Smooth muscle cell of the umbilical artery (primary cell): ENCODE data around the gene KRTAP2-4. TPM values are rescaled to one million over a fixed set of nuclear protein-coding genes. Genes with fewer than 3 reads are reported as not detected.

Experiments used
- total RNA-seq: library from RNA; depleted of rRNA; stranded (reverse); fragments of >200 nt; gene quantifications from 2 replicates; pipeline ENCODE4 v1.2.3, GENCODE V29; 2014

KRTAP2-4 gene, protein sequence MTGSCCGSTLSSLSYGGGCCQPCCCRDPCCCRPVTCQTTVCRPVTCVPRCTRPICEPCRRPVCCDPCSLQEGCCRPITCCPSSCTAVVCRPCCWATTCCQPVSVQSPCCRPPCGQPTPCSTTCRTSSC
- not detected in 2 replicates for total RNA-seq

DNA sequence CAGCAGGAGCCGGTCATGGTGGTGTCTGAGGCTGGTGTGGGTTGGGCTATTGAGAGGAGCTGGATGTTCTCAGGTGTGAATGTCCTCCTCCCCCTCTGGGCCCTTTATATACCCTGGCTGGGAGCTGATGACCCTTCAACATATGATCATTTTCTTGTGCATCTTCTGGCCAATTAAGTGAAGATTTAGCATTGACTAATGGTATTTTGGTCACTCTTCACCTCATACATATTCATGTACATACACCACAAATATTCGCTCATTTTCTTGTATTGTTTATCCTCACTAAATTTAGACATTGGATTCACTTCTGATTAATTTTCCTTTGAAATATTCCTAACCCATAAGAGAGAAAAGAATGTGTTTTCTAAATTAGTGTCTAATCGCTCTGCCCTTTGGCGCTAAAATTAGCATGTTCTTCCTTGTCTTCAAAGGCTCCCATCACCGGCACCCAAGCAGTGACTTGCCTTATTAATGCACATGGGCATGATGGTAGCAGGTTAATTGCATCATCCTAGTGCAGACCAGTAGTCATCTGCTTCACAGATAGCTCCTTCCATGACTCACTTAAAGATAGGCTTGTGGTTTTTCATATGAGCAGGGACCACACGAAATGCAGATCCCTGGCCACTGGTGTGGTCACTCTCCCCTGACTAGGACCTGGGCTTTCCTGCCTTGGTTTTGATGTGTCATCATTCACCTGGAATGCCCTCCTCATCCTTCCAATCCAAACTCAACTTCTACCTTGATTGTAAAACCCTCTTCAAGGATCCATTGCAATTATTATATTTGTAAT is at the start of gene KRTAP2-4:
TSS of gene KRTAP2-4 (minus strand) at position 51 of the 796 bp plus-strand sequence. CDS start at position 17, 34 bp downstream.

DNA sequence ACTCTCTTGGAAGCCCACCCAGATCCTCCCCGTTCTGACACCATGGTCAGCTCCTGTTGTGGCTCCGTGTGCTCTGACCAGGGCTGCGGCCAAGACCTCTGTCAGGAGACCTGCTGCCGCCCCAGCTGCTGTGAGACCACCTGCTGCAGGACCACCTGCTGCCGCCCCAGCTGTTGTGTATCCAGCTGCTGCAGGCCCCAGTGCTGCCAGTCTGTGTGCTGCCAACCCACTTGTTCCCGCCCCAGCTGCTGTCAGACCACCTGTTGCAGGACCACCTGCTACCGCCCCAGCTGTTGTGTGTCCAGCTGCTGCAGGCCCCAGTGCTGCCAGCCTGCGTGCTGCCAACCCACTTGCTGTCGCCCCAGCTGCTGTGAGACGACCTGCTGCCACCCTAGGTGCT is 39.7 kb upstream of the KRTAP2-4 start, which contains the start of gene KRTAP4-9:
TSS of gene KRTAP4-9 (plus strand) at position 43 of the 400 bp plus-strand sequence. CDS start at position 43, 0 bp downstream.

DNA sequence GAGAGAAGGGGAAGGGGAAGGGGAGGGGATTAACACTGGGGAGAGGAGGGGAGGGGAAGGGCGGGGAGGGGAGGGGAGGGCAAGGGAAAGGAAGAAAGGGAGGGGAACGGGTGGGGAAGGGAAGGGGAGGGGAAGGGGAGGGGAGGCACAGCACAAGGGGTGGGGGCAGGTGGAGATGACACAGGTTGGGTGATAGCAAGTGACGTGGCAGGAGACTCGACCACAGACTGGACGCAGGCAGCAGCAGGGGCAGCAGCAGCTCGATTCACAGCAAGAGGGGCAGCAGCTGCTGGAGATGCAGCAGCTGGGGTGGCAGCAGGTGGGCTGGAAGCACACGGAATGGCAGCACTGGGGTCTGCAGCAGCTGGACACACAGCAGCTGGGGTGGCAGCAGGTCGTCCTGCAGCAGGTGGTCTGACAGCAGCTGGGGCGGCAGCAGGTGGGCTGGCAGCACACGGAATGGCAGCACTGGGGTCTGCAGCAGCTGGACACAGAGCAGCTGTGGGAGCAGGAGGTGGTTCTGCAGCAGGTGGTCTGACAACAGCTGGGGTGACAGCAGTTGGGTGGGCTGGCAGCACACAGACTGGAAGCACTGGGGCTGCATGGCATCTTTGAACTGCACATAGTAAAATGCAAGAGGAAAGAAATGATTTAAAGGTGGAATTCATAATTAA is 36.0 kb upstream of the KRTAP2-4 start, which contains the start of gene KRTAP4-16:
TSS of gene KRTAP4-16 (minus strand) at position 624 of the 674 bp plus-strand sequence. CDS start at position 624, 0 bp downstream.

DNA sequence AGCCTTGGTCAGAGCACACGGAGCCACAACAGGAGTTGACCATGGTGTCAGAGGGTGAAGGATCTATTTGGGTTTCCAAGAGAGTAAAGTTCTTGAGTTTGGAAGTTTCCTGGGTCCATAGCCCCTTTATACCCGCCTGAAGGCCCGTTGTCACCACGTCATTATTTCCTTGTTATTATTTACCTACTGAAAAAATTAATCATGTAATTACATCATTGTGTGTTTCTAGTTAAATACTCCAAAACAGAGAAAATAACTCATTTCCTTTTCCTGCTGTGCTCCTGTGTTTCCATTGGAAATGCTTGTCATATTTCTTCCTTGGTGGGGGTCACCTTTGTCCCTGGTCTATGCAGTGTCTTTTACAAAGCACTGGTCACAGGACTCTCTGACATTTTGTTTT is 32.4 kb upstream of the KRTAP2-4 start, which contains the start of gene KRTAP4-8:
TSS of gene KRTAP4-8 (minus strand) at position 101 of the 400 bp plus-strand sequence. CDS start at position 43, 58 bp downstream.

DNA sequence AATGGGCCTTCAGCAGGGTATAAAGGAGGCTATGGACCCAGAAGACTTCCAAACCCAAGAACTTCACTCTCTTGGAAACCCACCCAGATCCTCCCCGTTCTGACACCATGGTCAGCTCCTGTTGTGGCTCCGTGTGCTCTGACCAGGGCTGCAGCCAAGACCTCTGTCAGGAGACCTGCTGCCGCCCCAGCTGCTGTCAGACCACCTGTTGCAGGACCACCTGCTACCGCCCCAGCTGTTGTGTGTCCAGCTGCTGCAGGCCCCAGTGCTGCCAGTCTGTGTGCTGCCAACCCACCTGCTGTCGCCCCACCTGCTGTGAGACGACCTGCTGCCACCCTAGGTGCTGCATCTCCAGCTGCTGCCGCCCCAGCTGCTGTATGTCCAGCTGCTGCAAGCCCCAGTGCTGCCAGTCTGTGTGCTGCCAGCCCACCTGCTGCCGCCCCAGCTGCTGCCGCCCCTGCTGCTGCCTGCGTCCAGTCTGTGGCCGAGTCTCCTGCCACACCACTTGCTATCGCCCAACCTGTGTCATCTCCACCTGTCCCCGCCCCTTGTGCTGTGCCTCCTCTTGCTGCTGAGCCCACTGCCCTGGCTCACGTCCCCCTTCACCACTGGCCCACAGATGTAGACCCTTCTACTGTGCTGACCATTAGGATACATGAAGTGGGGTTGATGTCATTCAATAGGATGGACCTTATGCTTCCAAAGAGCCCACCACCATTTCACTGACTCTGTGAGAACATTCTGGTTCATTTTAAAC is 18.6 kb upstream of the KRTAP2-4 start, which contains the start of gene KRTAP4-7:
TSS of gene KRTAP4-7 (plus strand) at position 51 of the 757 bp plus-strand sequence. CDS start at position 108, 57 bp downstream.

DNA sequence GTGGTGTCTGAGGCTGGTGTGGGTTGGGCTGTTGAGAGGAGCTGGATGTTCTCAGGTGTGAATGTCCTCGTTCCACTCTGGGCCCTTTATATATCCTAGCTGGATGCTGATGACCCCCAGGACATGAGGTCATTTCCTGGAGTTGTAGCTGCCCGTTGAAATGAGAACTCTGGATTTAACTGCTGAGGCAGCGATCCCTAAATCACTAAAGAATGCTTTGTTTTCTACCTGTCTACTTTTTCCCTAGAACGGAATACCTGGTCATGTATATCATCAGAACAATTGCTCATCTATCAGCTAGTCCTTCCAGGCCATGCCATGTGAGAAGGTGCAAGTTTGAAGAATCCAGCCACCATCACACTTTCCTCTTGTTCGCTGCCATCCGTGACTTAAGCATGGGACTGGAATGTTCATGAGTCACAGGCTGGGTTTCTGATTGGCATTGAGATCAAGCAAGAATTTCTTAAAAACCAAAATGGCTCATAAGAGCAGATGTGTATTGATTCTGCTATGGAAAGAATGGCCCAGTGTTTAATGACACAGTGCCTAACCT is 5.6 kb downstream of the KRTAP2-4 start, which contains the start of gene KRTAP2-3:
TSS of gene KRTAP2-3 (minus strand) at position 63 of the 553 bp plus-strand sequence. CDS start 64 bp downstream, outside the sequence.

DNA sequence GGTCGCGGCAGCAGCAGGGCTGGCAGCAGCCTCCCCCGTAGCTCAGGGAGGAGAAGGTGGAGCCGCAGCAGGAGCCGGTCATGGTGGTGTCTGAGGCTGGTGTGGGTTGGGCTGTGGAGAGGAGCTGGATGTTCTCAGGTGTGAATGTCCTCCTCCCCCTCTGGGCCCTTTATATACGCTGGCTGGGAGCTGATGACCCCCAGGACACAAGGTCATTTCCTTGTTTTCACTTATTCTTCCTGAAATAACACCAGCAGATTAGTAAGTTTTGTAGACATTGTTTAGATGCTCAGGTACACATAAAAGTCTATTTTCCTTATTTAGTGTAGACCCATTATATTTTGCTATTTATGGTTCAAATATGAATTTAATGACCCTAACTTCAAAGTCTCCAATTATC is 10.5 kb downstream of the KRTAP2-4 start, which contains the start of gene KRTAP2-2:
TSS of gene KRTAP2-2 (minus strand) at position 101 of the 400 bp plus-strand sequence. CDS start at position 82, 19 bp downstream.

DNA sequence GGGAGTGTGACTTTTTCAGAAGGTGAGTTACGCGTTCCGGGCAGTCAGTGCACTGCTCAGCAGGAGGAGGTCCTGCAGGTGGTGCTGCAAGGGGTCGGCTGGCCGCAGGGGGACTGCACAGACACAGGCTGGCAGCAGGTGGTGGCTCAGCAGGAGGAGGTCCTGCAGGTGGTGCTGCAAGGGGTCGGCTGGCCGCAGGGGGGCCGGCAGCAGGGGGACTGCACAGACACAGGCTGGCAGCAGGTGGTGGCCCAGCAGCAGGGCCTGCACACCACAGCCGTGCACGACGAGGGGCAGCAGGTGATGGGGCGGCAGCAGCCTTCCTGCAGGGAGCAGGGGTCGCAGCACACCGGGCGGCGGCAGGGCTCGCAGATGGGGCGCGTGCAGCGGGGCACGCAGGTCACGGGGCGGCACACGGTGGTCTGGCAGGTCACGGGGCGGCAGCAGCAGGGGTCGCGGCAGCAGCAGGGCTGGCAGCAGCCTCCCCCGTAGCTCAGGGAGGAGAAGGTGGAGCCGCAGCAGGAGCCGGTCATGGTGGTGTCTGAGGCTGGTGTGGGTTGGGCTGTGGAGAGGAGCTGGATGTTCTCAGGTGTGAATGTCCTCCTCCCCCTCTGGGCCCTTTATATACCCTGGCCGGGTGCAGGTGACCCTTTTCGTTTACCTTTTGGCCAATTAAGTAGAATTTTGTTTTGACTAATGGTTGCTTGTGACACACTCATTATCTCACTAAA is 18.8 kb downstream of the KRTAP2-4 start, which contains the start of gene KRTAP2-1:
TSS of gene KRTAP2-1 (minus strand) at position 582 of the 731 bp plus-strand sequence. CDS start at position 533, 49 bp downstream.

DNA sequence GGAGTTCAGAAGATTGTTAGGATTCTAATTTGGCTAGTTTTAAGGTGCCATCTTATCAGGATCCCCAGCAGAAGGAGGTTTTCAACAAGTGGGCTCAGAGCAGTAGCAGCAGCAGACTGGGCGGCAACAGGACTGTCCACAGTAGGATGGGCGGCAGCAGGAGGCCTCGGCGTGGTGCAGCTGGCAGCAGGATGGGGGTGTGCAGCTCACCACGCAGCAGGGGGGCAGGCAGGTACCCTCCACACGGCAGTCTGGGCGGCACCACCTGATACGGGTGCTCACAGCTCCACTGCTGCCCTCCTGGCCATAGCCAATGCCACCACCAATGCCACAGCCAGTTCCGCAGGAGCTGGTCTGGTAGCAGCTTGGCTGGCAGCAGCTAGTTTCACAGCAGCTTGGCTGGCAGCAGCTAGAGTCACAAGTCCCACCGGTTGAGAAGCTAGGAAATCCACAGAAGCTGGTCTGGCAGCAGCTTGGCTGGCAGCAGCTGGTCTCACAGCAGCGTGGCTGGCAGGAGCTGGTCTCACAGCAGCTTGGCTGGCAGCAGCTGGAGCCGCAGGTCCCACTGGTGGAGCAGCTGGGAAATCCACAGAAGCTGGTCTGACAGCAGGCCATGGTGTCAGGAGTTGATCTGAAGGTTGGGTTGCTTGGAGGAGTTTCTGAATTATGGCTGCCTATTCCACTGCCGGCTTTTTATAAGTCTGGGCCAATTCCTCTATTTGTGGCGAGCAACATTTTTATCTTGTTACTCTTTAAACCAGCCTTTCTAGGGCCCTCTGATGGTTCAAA is 24.7 kb downstream of the KRTAP2-4 start, which contains the start of gene KRTAP1-1:
TSS of gene KRTAP1-1 (minus strand) at position 668 of the 789 bp plus-strand sequence. CDS start at position 615, 53 bp downstream.

DNA sequence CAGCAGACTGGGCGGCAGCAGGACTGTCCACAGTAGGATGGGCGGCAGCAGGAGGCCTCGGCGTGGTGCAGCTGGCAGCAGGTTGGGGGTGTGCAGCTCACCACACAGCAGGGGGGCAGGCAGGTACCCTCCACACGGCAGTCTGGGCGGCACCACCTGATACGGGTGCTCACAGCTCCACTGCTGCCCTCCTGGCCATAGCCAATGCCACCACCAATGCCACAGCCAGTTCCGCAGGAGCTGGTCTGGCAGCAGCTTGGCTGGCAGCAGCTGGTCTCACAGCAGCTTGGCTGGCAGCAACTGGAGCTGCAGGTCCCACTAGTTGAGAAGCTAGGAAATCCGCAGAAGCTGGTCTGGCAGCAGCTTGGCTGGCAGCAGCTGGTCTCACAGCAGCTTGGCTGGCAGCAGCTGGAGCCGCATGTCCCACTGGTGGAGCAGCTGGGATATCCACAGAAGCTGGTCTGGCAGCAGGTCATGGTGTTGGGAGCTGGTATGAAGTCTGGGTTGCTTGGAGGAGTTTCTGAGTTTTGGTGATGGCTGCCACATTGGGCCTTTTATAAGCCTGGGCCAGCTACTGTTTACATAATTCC is 31.2 kb downstream of the KRTAP2-4 start, which contains the start of gene KRTAP1-3:
TSS of gene KRTAP1-3 (minus strand) at position 529 of the 590 bp plus-strand sequence. CDS start at position 476, 53 bp downstream.

DNA sequence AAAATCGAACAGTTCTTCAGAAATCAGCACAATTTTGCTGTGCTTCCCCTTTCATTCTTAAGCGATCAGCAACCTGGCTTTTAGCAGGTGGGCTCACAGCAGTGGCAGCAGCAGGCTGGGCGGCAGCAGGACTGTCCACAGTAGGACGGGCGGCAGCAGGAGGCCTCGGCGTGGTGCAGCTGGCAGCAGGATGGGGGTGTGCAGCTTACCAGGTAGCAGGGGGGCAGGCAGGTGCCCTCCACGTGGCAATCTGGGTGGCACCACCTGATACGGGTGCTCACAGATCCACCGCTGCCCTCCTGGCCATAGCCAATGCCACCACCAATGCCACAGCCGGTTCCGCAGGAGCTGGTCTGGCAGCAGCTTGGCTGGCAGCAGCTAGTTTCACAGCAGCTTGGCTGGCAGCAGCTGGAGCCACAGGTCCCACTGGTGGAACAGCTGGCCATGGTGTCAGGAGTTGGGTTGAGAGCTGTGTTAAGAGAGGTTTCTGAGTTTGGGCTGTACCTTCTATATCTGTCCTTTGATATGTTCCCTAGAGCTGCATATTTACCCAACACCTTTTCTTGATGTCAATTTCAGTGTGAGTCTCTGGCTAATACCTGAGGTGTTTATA is 35.9 kb downstream of the KRTAP2-4 start, which contains the start of gene KRTAP1-4:
TSS of gene KRTAP1-4 (minus strand) at position 563 of the 613 bp plus-strand sequence. CDS start at position 446, 117 bp downstream.

DNA sequence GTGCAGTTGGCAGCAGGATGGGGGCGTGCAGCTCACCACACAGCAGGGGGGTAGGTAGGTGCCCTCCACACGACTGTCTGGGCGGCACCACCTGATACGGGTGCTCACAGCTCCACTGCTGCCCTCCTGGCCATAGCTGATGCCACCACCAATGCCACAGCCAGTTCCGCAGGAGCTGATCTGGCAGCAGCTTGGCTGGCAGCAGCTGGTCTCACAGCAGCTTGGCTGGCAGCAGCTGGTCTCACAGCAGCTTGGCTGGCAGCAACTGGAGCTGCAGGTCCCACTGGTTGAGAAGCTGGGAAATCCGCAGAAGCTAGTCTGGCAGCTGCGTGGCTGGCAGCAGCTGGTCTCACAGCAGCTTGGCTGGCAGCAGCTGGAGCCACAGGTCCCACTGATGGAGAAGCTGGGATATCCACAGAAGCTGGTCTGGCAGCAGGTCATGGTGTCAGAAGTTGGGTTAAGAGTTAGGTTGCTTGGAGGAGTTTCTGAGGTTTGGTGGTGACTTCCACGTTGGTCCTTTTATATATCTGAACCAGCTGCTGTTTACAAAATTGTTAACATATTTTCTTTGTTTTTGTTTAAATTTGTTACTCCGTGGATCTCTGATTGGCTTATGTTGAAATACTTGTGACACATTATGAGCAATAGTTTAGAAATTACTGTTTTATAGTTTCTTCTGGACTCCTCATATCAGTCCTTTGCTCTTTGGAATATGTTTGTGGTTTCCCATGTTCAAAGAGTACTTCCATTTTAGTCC is 38.8 kb downstream of the KRTAP2-4 start, which contains the start of gene KRTAP1-5:
TSS of gene KRTAP1-5 (minus strand) at position 494 of the 757 bp plus-strand sequence. CDS start at position 441, 53 bp downstream.

Other genes starting within 250 kb of the KRTAP2-4 start
- gene KRT10, start 243.3 kb downstream of the KRTAP2-4 start, total RNA-seq: 4.3 and 6.5 TPM in 2 replicates
- gene KRT12, start 198.7 kb downstream of the KRTAP2-4 start, total RNA-seq: not detected in 2 replicates
- gene KRT20, start 180.6 kb downstream of the KRTAP2-4 start, total RNA-seq: not detected in 2 replicates
- 0.28 TPM in 1 of 2 replicates, not detected in the other for gene KRT23, start 128.2 kb downstream of the KRTAP2-4 start, total RNA-seq
- gene KRT39, start 98.9 kb downstream of the KRTAP2-4 start, total RNA-seq: not detected in 2 replicates
- gene KRT40, start 81.6 kb downstream of the KRTAP2-4 start, total RNA-seq: not detected in 2 replicates
- not detected in 2 replicates for gene KRTAP3-3, start 71.7 kb downstream of the KRTAP2-4 start, total RNA-seq
- not detected in 2 replicates for gene KRTAP3-2, start 66.0 kb downstream of the KRTAP2-4 start, total RNA-seq
- not detected in 2 replicates for gene KRTAP3-1, start 56.8 kb downstream of the KRTAP2-4 start, total RNA-seq
- gene KRTAP1-5, start 38.7 kb downstream of the KRTAP2-4 start, total RNA-seq: 0.23 and 0.30 TPM in 2 replicates
- not detected in 2 replicates for gene KRTAP1-4, start 35.7 kb downstream of the KRTAP2-4 start, total RNA-seq
- not detected in 2 replicates for gene KRTAP1-3, start 31.0 kb downstream of the KRTAP2-4 start, total RNA-seq
- gene KRTAP1-1, start 24.4 kb downstream of the KRTAP2-4 start, total RNA-seq: not detected in 2 replicates
- gene KRTAP2-1, start 18.6 kb downstream of the KRTAP2-4 start, total RNA-seq: not detected in 2 replicates
- gene KRTAP2-2, start 10.6 kb downstream of the KRTAP2-4 start, total RNA-seq: not detected in 2 replicates
- gene KRTAP2-3, start 5.8 kb downstream of the KRTAP2-4 start, total RNA-seq: 0.65 TPM in 1 of 2 replicates, not detected in the other
- not detected in 2 replicates for gene KRTAP4-7, start 18.3 kb upstream of the KRTAP2-4 start, total RNA-seq
- gene KRTAP4-8, start 32.3 kb upstream of the KRTAP2-4 start, total RNA-seq: not detected in 2 replicates
- not detected in 2 replicates for gene KRTAP4-16, start 36.3 kb upstream of the KRTAP2-4 start, total RNA-seq
- not detected in 2 replicates for gene KRTAP4-9, start 39.5 kb upstream of the KRTAP2-4 start, total RNA-seq
- gene KRTAP4-11, start 52.5 kb upstream of the KRTAP2-4 start, total RNA-seq: not detected in 2 replicates
- not detected in 2 replicates for gene KRTAP4-12, start 58.3 kb upstream of the KRTAP2-4 start, total RNA-seq
- not detected in 2 replicates for gene KRTAP4-6, start 74.7 kb upstream of the KRTAP2-4 start, total RNA-seq
- gene KRTAP4-5, start 83.9 kb upstream of the KRTAP2-4 start, total RNA-seq: not detected in 2 replicates
- not detected in 2 replicates for gene KRTAP4-4, start 94.9 kb upstream of the KRTAP2-4 start, total RNA-seq
- not detected in 2 replicates for gene KRTAP4-3, start 102.3 kb upstream of the KRTAP2-4 start, total RNA-seq
- not detected in 2 replicates for gene KRTAP4-2, start 112.3 kb upstream of the KRTAP2-4 start, total RNA-seq
- gene KRTAP4-1, start 119.0 kb upstream of the KRTAP2-4 start, total RNA-seq: not detected in 2 replicates
- gene KRTAP9-1, start 124.0 kb upstream of the KRTAP2-4 start, total RNA-seq: not detected in 2 replicates
- gene KRTAP9-2, start 160.8 kb upstream of the KRTAP2-4 start, total RNA-seq: not detected in 2 replicates
- gene KRTAP9-3, start 166.6 kb upstream of the KRTAP2-4 start, total RNA-seq: not detected in 2 replicates
- gene KRTAP9-8, start 172.1 kb upstream of the KRTAP2-4 start, total RNA-seq: not detected in 2 replicates
- gene KRTAP9-4, start 183.8 kb upstream of the KRTAP2-4 start, total RNA-seq: not detected in 2 replicates
- gene KRTAP9-9, start 189.5 kb upstream of the KRTAP2-4 start, total RNA-seq: not detected in 2 replicates
- not detected in 2 replicates for gene KRTAP9-6, start 199.5 kb upstream of the KRTAP2-4 start, total RNA-seq
- not detected in 2 replicates for gene KRTAP9-7, start 209.8 kb upstream of the KRTAP2-4 start, total RNA-seq
- not detected in 2 replicates for gene KRTAP29-1, start 237.0 kb upstream of the KRTAP2-4 start, total RNA-seq
- not detected in 2 replicates for gene KRTAP16-1, start 243.4 kb upstream of the KRTAP2-4 start, total RNA-seq
- gene KRTAP17-1, start 249.8 kb upstream of the KRTAP2-4 start, total RNA-seq: not detected in 2 replicates